ENCODE data around the gene DNAH17. TPM values are rescaled to one million over a fixed set of nuclear protein-coding genes. Genes with fewer than 3 reads are reported as not detected.

DNAH17 gene
- total RNA-seq, 1 donor from 2014 or later = not detected

GRCh38 chr17:78605429-78605828, 28.2 kb upstream of the DNAH17 start:
- Mint-ChIP-seq H3K9me3 (no peaks in the 10 kb centered on the region), H3K36me3 (no peaks in the 10 kb centered on the region), H3K27ac (no peak overlapping the region), H3K4me3 (no peak overlapping the region), H3K27me3 (ENCODE audit: insufficient read depth, low read depth) (no peaks in the 10 kb centered on the region), H3K4me1 (no peaks in the 10 kb centered on the region)
- Histone ChIP-seq H3K79me2 (ENCODE audit: low read depth) (no peaks in the 10 kb centered on the region), H3K27ac (no peak overlapping the region), H3K36me3 (no peaks in the 10 kb centered on the region), H4K20me1 (ENCODE audit: low read depth) (no peaks in the 10 kb centered on the region), H3K4me1 (peaks cover 11% of the 10 kb centered on the region), H3F3A (ENCODE audit: low read depth) (peaks cover 10% of the 10 kb centered on the region), H3K4me2 (no peak overlapping the region), H3K9ac (no peak overlapping the region), H3K9me3 (ENCODE audit: low read depth) (no peaks in the 10 kb centered on the region), H3K4me3 (no peak overlapping the region), H3K27me3 (no peaks in the 10 kb centered on the region), H2AFZ (replicated peaks) (no peak overlapping the region)
- no peak for DNase-seq (ENCODE audit: low spot score)
- no peak for TF ChIP-seq CTCF (IDR thresholded peaks at IDR 0.05)
- no peak for TF ChIP-seq EZH2phosphoT487 (IDR thresholded peaks at IDR 0.05)
- no peak for TF ChIP-seq EZH2 (IDR thresholded peaks at IDR 0.05)

- H3K36me3 ChIP-seq = no peaks in the 10 kb centered on the region
- H3K36me3 Mint-ChIP-seq = no peaks in the 10 kb centered on the region
Measured at GRCh38 chr17:78602246-78602645, 25.1 kb upstream of the DNAH17 start.

GRCh38 chr17:78601577-78602190, 24.5 kb upstream of the DNAH17 start:
- no peak overlapping the region for H3K9ac ChIP-seq
- H3K4me3 Mint-ChIP-seq = no peak overlapping the region
- no peaks in the 10 kb centered on the region for H3K27me3 ChIP-seq
- H3K9me3 Mint-ChIP-seq = no peaks in the 10 kb centered on the region
- H3K4me2 ChIP-seq = no peak overlapping the region
- H3K4me1 ChIP-seq = no peaks in the 10 kb centered on the region
- H3K36me3 Mint-ChIP-seq = no peaks in the 10 kb centered on the region
- H2AFZ ChIP-seq (replicated peaks) = no peak overlapping the region
- no peak overlapping the region for H3K4me3 ChIP-seq
- no peaks in the 10 kb centered on the region for H3K27me3 Mint-ChIP-seq (ENCODE audit: insufficient read depth, low read depth)
- DNase-seq (ENCODE audit: low spot score) = no peak
- no peak overlapping the region for H3K27ac Mint-ChIP-seq
- H3K4me1 Mint-ChIP-seq = peaks cover 8% of the 10 kb centered on the region
- no peaks in the 10 kb centered on the region for H3F3A ChIP-seq (ENCODE audit: low read depth)
- TF ChIP-seq EZH2phosphoT487 (IDR thresholded peaks at IDR 0.05) = no peak
- TF ChIP-seq EZH2 (IDR thresholded peaks at IDR 0.05) = no peak
- TF ChIP-seq CTCF (IDR thresholded peaks at IDR 0.05) = no peak
- no peaks in the 10 kb centered on the region for H3K36me3 ChIP-seq
- no peaks in the 10 kb centered on the region for H3K9me3 ChIP-seq (ENCODE audit: low read depth)
- no peaks in the 10 kb centered on the region for H4K20me1 ChIP-seq (ENCODE audit: low read depth)
- no peak overlapping the region for H3K27ac ChIP-seq
- H3K79me2 ChIP-seq (ENCODE audit: low read depth) = no peaks in the 10 kb centered on the region

More at GRCh38 chr17:78602246-78602645, 25.1 kb upstream of the DNAH17 start:
- Histone ChIP-seq H3F3A (ENCODE audit: low read depth) (peaks cover 4% of the 10 kb centered on the region), H3K27me3 (no peaks in the 10 kb centered on the region), H3K9ac (no peak overlapping the region), H3K4me3 (no peak overlapping the region), H3K4me1 (peaks cover 5% of the 10 kb centered on the region), H3K79me2 (ENCODE audit: low read depth) (no peaks in the 10 kb centered on the region), H3K9me3 (ENCODE audit: low read depth) (no peaks in the 10 kb centered on the region), H4K20me1 (ENCODE audit: low read depth) (no peaks in the 10 kb centered on the region), H3K4me2 (no peak overlapping the region), H3K27ac (no peak overlapping the region), H2AFZ (replicated peaks) (no peak overlapping the region)
- no peak for TF ChIP-seq EZH2 (IDR thresholded peaks at IDR 0.05)
- no peak for TF ChIP-seq EZH2phosphoT487 (IDR thresholded peaks at IDR 0.05)
- no peak for TF ChIP-seq CTCF (IDR thresholded peaks at IDR 0.05)
- H3K27me3 Mint-ChIP-seq (ENCODE audit: insufficient read depth, low read depth) = no peaks in the 10 kb centered on the region
- peaks cover 5% of the 10 kb centered on the region for H3K4me1 Mint-ChIP-seq
- no peak overlapping the region for H3K4me3 Mint-ChIP-seq
- DNase-seq (ENCODE audit: low spot score) = no peak
- H3K27ac Mint-ChIP-seq = no peak overlapping the region
- no peaks in the 10 kb centered on the region for H3K9me3 Mint-ChIP-seq
